Gastrocnemius medialis (tissue), 4 donors: ENCODE data around the gene SFI1.

Experiments used
- CTCF ChIP-seq, 5 experiments: fragments of 450-650 bp in 3 of 5; fragments of 200-600 bp in 2 of 5; sonication (generic) in 2 of 5; IDR thresholded peaks in 4 of 5; conservative IDR thresholded peaks in 1 of 5; 1 replicate in 4 of 5; 2 replicates in 1 of 5; pipeline ENCODE4 v1.5.1; 2016 to 2019; ENCODE audit warnings: antibody characterized with exemption in 5 of 5, mild to moderate bottlenecking in 3 of 5, moderate library complexity in 3 of 5
- POLR2A ChIP-seq, 2 donors: fragments of 450-650 bp; IDR thresholded peaks; one replicate each; pipeline ENCODE4 v1.6.1; 2017; ENCODE audit warnings: antibody characterized with exemption in 2 of 2, mild to moderate bottlenecking in 2 of 2, moderate library complexity in 2 of 2

DNA sequence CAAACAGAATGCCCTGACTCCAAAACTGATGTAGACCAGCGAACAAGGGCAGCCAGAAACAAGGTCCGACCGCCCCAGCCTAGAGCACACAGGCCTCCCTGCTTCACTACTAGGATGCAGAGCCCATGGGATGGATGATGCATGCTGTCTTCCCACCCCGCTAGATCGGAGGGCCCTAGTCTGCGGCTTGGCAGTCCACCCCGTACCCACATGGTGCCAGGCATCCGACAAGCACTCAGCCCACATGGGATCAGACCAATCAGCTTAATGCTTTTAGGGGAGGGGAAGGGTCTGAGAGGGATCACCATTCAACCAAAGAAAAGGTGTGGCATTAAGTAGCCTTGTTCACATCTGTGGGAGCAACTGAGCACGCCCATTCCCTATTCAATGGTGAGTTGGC, 135.1 kb downstream of the SFI1 start:
- TF ChIP-seq CTCF (IDR thresholded peaks at IDR 0.05 in 4 of 5, conservative IDR thresholded peaks at IDR 0.05 in 1 of 5), result no peak
- no peak for TF ChIP-seq POLR2A (IDR thresholded peaks at IDR 0.05)
